ACHN (cell line): ENCODE data around the gene CSHL1.
A peak's percentile ranks its signal among the peaks of the same experiment; 100 is the strongest.
"Not testable (repeated sequence)": the region's sequence is repeated elsewhere in the genome, so short reads cannot be mapped to it uniquely, and the experiment has no call there.

ENCODE experiments used
- DNase-seq: peaks from one replicate; pipeline ENCODE4 v3.0.0-alpha.2; 2015
- in situ Hi-C: cut with HindIII; loops from 2 replicates; pipeline ENCODE4 v1.10.0; 2017; ENCODE audit warnings: low sequenced_read_pairs, low pct_ligation_motif_present, low pct_unique_long_range_greater_than_20kb

The CSHL1 gene

GRCh38 chr17:63925615-63926014 is 14.6 kb upstream of the CSHL1 start:
- DNase-seq = no peak
- in situ Hi-C loops = no loop called here

DNA sequence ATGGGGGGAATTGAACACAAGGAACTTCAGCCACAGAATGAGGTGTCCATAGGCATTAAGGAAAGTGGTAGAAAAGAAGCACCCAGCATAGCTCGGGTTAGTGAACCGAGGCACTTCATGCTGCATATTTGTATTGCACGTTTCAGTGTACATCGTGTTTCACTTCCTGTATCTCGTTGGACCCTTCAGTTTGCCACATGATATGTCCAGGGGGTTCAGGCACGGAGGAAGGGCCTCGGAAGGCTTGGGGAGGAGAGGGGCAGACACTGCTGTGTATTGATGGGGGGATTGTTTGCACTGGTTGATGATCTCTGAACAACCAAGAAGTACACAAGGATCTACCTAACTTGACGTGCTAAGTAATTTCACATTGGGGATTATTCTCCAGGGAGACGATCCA is 11.3 kb upstream of the CSHL1 start:
- in situ Hi-C loops, DNase-seq: not testable (repeated sequence)

- DNase-seq, in situ Hi-C loops: not testable (repeated sequence)
Measured at GRCh38 chr17:63920779-63921178, 9.7 kb upstream of the CSHL1 start.

DNA sequence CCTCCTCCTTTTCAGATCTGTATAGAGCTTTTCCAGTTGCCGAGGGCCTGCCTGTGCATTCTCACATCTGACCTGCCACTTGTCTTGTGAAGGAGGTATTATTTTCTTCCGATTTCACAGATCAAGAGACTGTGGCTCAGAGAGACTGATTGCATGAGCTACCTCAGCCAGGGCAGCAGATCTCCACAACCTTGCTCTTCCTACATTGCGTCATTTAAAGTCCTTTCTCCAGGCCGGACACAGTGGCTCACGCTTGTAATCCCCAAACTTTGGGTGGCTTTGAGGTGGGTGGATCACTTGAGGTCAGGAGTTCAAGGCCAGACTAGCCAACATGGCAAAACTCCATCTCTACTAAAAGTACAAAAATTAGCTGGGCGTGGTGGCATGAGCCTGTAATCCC is 9.0 kb upstream of the CSHL1 start:
- in situ Hi-C loops, DNase-seq: not testable (repeated sequence)

DNA sequence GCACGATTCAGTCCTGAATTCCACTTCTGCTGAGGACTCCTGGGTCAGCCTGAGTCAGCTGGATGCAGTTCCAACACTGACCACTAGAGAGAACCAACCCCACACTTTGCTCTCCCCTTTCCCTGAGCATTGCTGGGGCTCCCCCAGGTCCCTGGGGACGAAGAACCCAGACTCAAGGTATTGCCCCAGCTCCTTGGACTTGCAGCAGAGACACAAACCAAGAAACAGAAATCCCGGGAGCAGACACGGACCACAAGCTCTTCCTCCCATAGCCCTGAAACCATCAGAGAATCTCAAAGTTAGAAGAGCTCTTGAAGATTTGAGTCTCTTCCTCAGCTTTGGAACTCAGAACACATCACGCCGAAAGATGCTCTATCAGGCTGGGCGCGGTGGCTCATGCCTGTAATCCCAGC is 8.3 kb upstream of the CSHL1 start:
- DNase-seq = peak; percentile 65
- in situ Hi-C loops = no loop called here

DNA sequence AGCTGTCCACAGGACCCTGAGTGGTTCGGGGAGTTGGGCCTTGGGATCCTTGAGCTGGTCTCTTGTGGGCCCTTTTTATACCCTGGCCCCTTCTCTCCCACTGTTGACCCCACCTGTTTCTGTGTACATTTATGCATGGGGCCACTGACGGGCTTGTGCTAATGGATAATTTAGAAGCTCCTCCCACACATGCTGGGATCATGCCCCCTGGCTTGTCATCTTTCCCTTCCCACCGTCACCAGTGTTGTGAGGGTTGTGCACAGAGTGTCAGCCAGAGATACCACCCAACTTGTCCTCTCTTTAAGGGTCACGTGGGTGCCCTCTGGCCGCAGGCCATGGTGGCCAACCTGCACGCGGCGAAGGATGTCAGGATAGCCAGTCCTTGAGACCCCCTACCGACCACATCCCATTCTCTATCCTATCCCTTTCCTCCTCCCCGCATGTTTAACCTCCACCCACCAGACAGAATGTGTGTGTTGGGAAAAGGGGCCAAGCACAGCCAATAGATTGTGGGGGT is 7.8 kb upstream of the CSHL1 start, which contains the start of gene GH1:
TSS of gene GH1 (minus strand) at position 51 of the 517 bp plus-strand sequence. CDS start 63 bp downstream, outside the sequence.
- in situ Hi-C loops, DNase-seq: not testable (repeated sequence)

- in situ Hi-C loops = no loop called here
- DNase-seq = peak; percentile 13
Measured at GRCh38 chr17:63918305-63918704, 7.2 kb upstream of the CSHL1 start.

DNA sequence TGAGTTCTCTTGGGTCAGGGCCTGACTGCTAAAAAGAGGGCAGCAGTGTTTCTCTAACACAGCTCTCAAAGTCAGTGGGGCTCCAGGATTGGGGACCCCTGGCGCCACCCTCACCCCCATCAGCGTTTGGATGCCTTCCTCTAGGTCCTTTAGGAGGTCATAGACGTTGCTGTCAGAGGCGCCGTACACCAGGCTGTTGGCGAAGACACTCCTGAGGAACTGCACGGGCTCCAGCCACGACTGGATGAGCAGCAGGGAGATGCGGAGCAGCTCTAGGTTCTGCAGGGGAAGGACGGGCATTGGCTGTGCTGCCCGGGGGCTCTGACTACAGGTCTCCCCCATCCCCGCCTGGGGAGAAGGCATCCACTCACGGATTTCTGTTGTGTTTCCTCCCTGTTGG is 6.6 kb upstream of the CSHL1 start:
- in situ Hi-C loops = no loop called here

DNA sequence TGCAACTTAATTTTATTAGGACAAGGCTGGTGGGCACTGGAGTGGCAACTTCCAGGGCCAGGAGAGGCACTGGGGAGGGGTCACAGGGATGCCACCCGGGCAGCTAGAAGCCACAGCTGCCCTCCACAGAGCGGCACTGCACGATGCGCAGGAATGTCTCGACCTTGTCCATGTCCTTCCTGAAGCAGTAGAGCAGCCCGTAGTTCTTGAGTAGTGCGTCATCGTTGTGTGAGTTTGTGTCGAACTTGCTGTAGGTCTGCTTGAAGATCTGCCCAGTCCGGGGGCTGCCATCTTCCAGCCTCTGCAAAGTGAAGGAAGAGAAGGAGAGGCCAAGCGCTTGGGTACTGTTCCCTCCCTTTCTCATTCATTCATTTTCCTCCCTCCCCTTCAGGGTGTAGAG is 6.1 kb upstream of the CSHL1 start:
- DNase-seq, in situ Hi-C loops: not testable (repeated sequence)

More for the DNA sequence above, 6.6 kb upstream of the CSHL1 start:
- no peak for DNase-seq

DNA sequence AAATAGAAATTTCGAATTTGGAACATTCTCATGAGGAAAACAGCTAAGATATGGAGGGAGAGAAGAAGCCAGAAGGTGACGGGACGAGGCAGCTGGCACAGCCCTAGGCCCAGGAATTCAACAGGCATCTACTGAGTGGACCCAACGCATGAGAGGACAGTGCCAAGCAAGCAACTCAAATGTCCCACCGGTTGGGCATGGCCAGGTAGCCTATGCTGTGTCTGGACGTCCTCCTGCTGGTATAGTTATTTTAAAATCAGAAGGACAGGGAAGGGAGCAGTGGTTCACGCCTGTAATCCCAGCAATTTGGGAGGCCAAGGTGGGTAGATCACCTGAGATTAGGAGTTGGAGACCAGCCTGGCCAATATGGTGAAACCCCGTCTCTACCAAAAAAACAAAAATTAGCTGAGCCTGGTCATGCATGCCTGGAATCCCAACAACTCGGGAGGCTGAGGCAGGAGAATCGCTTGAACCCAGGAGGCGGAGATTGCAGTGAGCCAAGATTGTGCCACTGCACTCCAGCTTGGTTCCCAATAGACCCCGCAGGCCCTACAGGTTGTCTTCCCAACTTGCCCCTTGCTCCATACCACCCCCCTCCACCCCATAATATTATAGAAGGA is 5.6 kb upstream of the CSHL1 start:
- DNase-seq = no peak
- in situ Hi-C loops = no loop called here

GRCh38 chr17:63915753-63916152 is 4.7 kb upstream of the CSHL1 start:
- in situ Hi-C loops, DNase-seq: not testable (repeated sequence)

- DNase-seq = no peak
- in situ Hi-C loops = no loop called here
Measured at GRCh38 chr17:63914471-63914870, 3.4 kb upstream of the CSHL1 start.

- in situ Hi-C loops = no loop called here
- peak; percentile 40 for DNase-seq
Measured at GRCh38 chr17:63911657-63912100, 621 bp upstream of the CSHL1 start.

DNA sequence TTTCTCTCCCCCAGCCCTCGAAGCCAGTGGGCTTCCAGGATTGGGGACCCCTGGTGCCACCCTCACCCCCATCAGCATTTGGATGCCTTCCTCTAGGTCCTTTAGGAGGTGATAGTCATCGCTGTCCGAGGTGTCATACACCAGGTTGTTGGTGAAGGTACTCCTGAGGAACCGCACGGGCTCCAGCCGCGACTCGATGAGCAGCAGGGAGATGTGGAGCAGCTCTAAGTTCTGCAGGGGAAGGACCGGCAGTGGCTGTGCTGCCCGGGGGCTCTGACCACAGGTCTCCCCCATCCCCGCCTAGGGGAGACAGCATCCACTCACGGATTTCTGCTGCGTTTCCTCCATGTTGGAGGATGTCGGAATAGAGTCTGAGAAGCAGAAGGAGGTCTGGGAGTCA is 962 bp downstream of the CSHL1 start:
- in situ Hi-C loops = no loop called here
- DNase-seq = no peak

DNA sequence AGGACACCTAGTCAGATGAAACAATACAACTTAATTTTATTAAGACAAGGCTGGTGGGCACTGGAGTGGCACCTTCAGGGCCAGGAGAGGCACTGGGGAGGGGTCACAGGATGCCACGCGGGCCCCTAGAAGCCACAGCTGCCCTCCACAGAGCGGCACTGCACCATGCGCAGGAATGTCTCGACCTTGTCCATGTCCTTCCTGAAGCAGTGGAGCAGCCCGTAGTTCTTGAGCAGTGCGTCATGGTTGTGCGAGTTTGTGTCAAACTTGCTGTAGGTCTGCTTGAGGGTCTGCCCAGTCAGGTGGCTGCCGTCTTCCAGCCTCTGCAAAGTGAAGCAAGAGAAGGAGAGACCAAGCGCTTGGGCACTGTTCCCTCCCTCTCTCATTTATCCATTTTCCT is 1.5 kb downstream of the CSHL1 start:
- DNase-seq, in situ Hi-C loops: not testable (repeated sequence)

GRCh38 chr17:63907161-63907778 is 3.8 kb downstream of the CSHL1 start:
- DNase-seq = peak; percentile 45
- in situ Hi-C loops = not testable (repeated sequence)

- in situ Hi-C loops, DNase-seq: not testable (repeated sequence)
Measured at GRCh38 chr17:63904796-63905195, 6.3 kb downstream of the CSHL1 start.

GRCh38 chr17:63903787-63904201 is 7.3 kb downstream of the CSHL1 start:
- in situ Hi-C loops = not testable (repeated sequence)

DNA sequence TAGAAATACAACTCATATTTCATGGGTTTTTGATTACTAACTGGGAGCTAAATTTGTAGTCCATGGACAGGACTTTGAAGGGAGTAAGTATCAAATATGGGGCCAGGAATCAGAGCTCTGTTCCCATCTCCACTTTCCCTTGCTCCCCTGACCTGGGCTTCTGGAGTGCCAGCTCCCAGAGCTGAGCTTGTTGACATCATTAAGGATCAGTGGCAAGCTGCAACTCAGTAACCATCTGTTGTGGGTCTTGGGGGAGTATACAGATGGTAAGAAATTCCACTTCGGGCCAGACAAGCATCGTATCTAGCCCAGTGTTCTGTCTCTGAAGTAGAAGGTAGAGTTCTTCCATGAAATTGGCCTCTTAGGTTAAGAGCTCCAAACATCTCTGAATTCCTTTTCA is 9.1 kb downstream of the CSHL1 start:
- DNase-seq, in situ Hi-C loops: not testable (repeated sequence)

More at GRCh38 chr17:63903787-63904201, 7.3 kb downstream of the CSHL1 start:
- DNase-seq = peak; percentile 23
